ENCODE data around the gene PLCH1. TPM values are rescaled to one million over a fixed set of nuclear protein-coding genes. Genes with fewer than 3 reads are reported as not detected.

The PLCH1 gene
- total and polyA plus RNA-seq, 2 of the 8 experiments (the other 6 are each of a cell fraction or from before 2014, with no cell fraction given): 5.8 to 17.2 TPM

DNA sequence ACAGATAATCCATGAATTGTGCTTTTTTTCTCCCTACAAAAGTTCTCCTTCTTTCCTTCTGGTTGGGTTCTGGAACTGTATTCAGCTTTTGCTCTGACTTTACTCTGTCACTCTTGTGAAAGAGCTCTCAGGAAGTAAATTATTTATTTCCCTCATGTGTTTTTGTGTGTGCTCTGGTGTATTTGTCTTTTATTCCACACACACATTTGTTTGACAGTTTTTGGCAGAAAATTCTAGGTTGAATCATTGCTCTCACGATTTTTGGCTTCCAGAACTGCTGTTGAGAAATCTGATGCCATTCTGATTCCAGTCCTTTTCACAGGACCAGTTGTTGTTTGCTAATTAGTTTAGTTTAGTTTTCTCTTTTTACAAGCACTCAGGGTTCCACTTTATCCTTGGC, 172.8 kb downstream of the PLCH1 start:
- H3K4me3 ChIP-seq (ENCODE audit: extremely low read depth in 1 of 4, insufficient read depth in 2 of 4, low read depth in 3 of 4, low read length in 4 of 4): no peak overlapping the region
- no peaks in the 10 kb centered on the region for H4K20me1 ChIP-seq (replicated peaks in 1 of 2; ENCODE audit: control insufficient read depth in 1 of 2, insufficient read depth in 2 of 2, low read length in 2 of 2)
- TF ChIP-seq NRF1 (IDR thresholded peaks at IDR 0.05; ENCODE audit: low read depth, low read length): no peak
- TF ChIP-seq, protein P1, sequence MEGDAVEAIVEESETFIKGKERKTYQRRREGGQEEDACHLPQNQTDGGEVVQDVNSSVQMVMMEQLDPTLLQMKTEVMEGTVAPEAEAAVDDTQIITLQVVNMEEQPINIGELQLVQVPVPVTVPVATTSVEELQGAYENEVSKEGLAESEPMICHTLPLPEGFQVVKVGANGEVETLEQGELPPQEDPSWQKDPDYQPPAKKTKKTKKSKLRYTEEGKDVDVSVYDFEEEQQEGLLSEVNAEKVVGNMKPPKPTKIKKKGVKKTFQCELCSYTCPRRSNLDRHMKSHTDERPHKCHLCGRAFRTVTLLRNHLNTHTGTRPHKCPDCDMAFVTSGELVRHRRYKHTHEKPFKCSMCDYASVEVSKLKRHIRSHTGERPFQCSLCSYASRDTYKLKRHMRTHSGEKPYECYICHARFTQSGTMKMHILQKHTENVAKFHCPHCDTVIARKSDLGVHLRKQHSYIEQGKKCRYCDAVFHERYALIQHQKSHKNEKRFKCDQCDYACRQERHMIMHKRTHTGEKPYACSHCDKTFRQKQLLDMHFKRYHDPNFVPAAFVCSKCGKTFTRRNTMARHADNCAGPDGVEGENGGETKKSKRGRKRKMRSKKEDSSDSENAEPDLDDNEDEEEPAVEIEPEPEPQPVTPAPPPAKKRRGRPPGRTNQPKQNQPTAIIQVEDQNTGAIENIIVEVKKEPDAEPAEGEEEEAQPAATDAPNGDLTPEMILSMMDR (IDR thresholded peaks at IDR 0.05; ENCODE audit: control extremely low read depth in 1 of 3, insufficient read depth in 1 of 3, low read depth in 1 of 3, low read length in 3 of 3): no peak
- no peak for TF ChIP-seq KDM5A (IDR thresholded peaks at IDR 0.05; ENCODE audit: low read length)
- TF ChIP-seq RNF2 (IDR thresholded peaks at IDR 0.05; ENCODE audit: borderline replicate concordance, low read depth, low read length, missing control alignments, poor library complexity, severe bottlenecking): no peak
- TF ChIP-seq TEAD4 (IDR thresholded peaks at IDR 0.05; ENCODE audit: low read depth, low read length): no peak
- no peak overlapping the region for H4K8ac ChIP-seq (ENCODE audit: extremely low read depth, insufficient read depth, low read length)
- no peak overlapping the region for H2BK15ac ChIP-seq (ENCODE audit: low read length)
- no peak overlapping the region for H3K56ac ChIP-seq (replicated peaks; ENCODE audit: insufficient read length, low read depth, low read length)
- H3K14ac ChIP-seq (ENCODE audit: insufficient read length): no peak overlapping the region
- no peak overlapping the region for H2AK5ac ChIP-seq (ENCODE audit: low read depth, low read length)
- no peak for DNase-seq (ENCODE audit: low read depth in 1 of 2, low spot score in 2 of 2)
- no peak overlapping the region for H3K4ac ChIP-seq (replicated peaks; ENCODE audit: insufficient read length, low read depth, low read length)
- no peaks in the 10 kb centered on the region for H3K9me3 ChIP-seq (ENCODE audit: insufficient read depth in 2 of 2, low read depth in 1 of 2, low read length in 1 of 2)
- peaks cover 0 to 4% (median 0%) of the 10 kb centered on the region in 4 experiments; a peak in 1 of 8 replicates for H3K36me3 ChIP-seq (ENCODE audit: control insufficient read depth in 2 of 4, insufficient read depth in 4 of 4, low read length in 3 of 4)
- POLR2A ChIA-PET (ENCODE audit: partially characterized antibody): no interaction called here
- no peak overlapping the region for H4K5ac ChIP-seq (ENCODE audit: insufficient read length, low read depth, low read length)
- no peak overlapping the region for H4K91ac ChIP-seq (replicated peaks; ENCODE audit: insufficient read length, low read length)
- H2BK120ac ChIP-seq (replicated peaks; ENCODE audit: low read depth, low read length): no peak overlapping the region
- H2BK5ac ChIP-seq (ENCODE audit: low read depth, low read length): no peak overlapping the region
- H3K79me2 ChIP-seq (ENCODE audit: control insufficient read depth in 1 of 2, insufficient read depth in 2 of 2, low read length in 2 of 2): no peaks in the 10 kb centered on the region
- H3K4me1 ChIP-seq (replicated peaks in 1 of 4; ENCODE audit: control insufficient read depth in 3 of 4, insufficient read depth in 4 of 4, low read length in 3 of 4): no peaks in the 10 kb centered on the region
- no peak overlapping the region for H2AFZ ChIP-seq (ENCODE audit: low read length)
- CTCF ChIA-PET (ENCODE audit: partially characterized antibody): no interaction called here
- no peaks in the 10 kb centered on the region for H3K79me1 ChIP-seq (ENCODE audit: low read depth, low read length)
- no peak overlapping the region for H3K23ac ChIP-seq (ENCODE audit: insufficient read length)
- no peak overlapping the region for H3K4me2 ChIP-seq (ENCODE audit: insufficient read depth in 1 of 2, low read depth in 2 of 2, low read length in 2 of 2)
- no peak overlapping the region for H2BK20ac ChIP-seq (ENCODE audit: low read length)
- no peaks in the 10 kb centered on the region for H3K27me3 ChIP-seq (replicated peaks in 1 of 4; ENCODE audit: control insufficient read depth in 3 of 4, extremely low read depth in 1 of 4, insufficient read depth in 3 of 4, low read length in 3 of 4)
- 86% methylated on average over 1 of the region's 1 CpG; no CpG with 5 or more reads in 1 of the 2 experiments for WGBS, 2 experiments (ENCODE audit: extremely low coverage in 1 of 2, insufficient coverage in 1 of 2, insufficient read length in 1 of 2, insufficient replicate concordance in 2 of 2, low coverage in 1 of 2, low lambda C conversion rate in 2 of 2, missing lambda C conversion rate in 1 of 2)
- H3K9ac ChIP-seq (replicated peaks in 1 of 4; ENCODE audit: extremely low read depth in 1 of 4, low read depth in 3 of 4, low read length in 3 of 4): no peak overlapping the region
- FAIRE-seq: no peak
- H2BK12ac ChIP-seq (ENCODE audit: low read depth, low read length): no peak overlapping the region
- H3K27ac ChIP-seq (ENCODE audit: low read depth, low read length): no peak overlapping the region
- H3K18ac ChIP-seq (ENCODE audit: extremely low read depth, low read length): no peak overlapping the region
- no peaks in the 10 kb centered on the region for H3K23me2 ChIP-seq (ENCODE audit: low read depth, low read length)

Measured in H1 (cell line).